KMS-11 (cell line): ENCODE results near the gene ZDHHC11.

ENCODE experiments used
- H2AFZ ChIP-seq: fragments of 200-600 bp; sonication (generic); 2 replicates; pipeline ENCODE4 v1.6.1; 2016; ENCODE audit warnings: antibody characterized with exemption, mixed run types, low read depth
- H3K27ac ChIP-seq: fragments of 200-600 bp; sonication (generic); 2 replicates; pipeline ENCODE4 v1.6.1; 2016; ENCODE audit warnings: mild to moderate bottlenecking, mixed run types
- H3K27me3 ChIP-seq: fragments of 200-600 bp; sonication (generic); 2 replicates; pipeline ENCODE4 v1.6.1; 2017; ENCODE audit warnings: mild to moderate bottlenecking, low read depth, mixed run types, moderate library complexity; ENCODE audit not compliant: insufficient read depth
- H3K36me3 ChIP-seq: fragments of 200-600 bp; sonication (generic); 2 replicates; pipeline ENCODE4 v1.6.1; 2017; ENCODE audit warnings: mild to moderate bottlenecking, mixed run types; ENCODE audit not compliant: insufficient read depth
- H3K4me1 ChIP-seq: fragments of 200-600 bp; sonication (generic); 2 replicates; pipeline ENCODE4 v1.6.1; 2016; ENCODE audit warnings: mild to moderate bottlenecking, low read depth, mixed run types; ENCODE audit not compliant: poor library complexity, severe bottlenecking
- H3K4me2 ChIP-seq: fragments of 200-600 bp; sonication (generic); 2 replicates; pipeline ENCODE4 v1.7.0; 2016; ENCODE audit warnings: mild to moderate bottlenecking, mixed run types
- H3K4me3 ChIP-seq: fragments of 200-600 bp; sonication (generic); IDR thresholded peaks from 2 replicates; pipeline ENCODE4 v1.6.1; 2017; ENCODE audit warnings: low read depth, low read length, mixed read lengths; ENCODE audit not compliant: insufficient read depth
- H3K79me2 ChIP-seq: fragments of 200-600 bp; sonication (generic); 2 replicates; pipeline ENCODE4 v1.6.1; 2016; ENCODE audit warnings: low read depth, mixed run types; ENCODE audit not compliant: insufficient read depth
- H3K9ac ChIP-seq: fragments of 200-600 bp; sonication (generic); 2 replicates; pipeline ENCODE4 v1.6.1; 2016; ENCODE audit warnings: mild to moderate bottlenecking, mixed run types
- H4K20me1 ChIP-seq: fragments of 200-600 bp; sonication (generic); 2 replicates; pipeline ENCODE4 v1.6.1; 2016; ENCODE audit warnings: mild to moderate bottlenecking, mixed run types; ENCODE audit not compliant: insufficient read depth
- CTCF ChIP-seq: fragments of 200-600 bp; sonication (generic); conservative IDR thresholded peaks from 2 replicates; pipeline ENCODE4 v1.6.1; 2017; ENCODE audit warnings: low read depth, mild to moderate bottlenecking, antibody characterized with exemption, low read length, moderate library complexity, mixed read lengths

Gene ZDHHC11

GRCh38 chr5:852018-852417 is 1.2 kb upstream of the ZDHHC11 start:
- Histone ChIP-seq H3K9ac (no peak overlapping the region), H3K4me3 (no peak overlapping the region), H3K36me3 (no peaks in the 10 kb centered on the region), H3K4me1 (no peaks in the 10 kb centered on the region), H4K20me1 (no peaks in the 10 kb centered on the region), H3K27me3 (peaks cover 17% of the 10 kb centered on the region), H2AFZ (no peak overlapping the region), H3K27ac (no peak overlapping the region), H3K4me2 (no peak overlapping the region), H3K79me2 (no peaks in the 10 kb centered on the region)
- no peak for TF ChIP-seq CTCF

- no peak overlapping the region for H2AFZ ChIP-seq
- no peak overlapping the region for H3K27ac ChIP-seq
- no peaks in the 10 kb centered on the region for H4K20me1 ChIP-seq
- no peaks in the 10 kb centered on the region for H3K36me3 ChIP-seq
- H3K27me3 ChIP-seq: peaks cover 17% of the 10 kb centered on the region
- H3K4me2 ChIP-seq: no peak overlapping the region
- no peak for TF ChIP-seq CTCF
- H3K9ac ChIP-seq: no peak overlapping the region
- H3K4me1 ChIP-seq: no peaks in the 10 kb centered on the region
- no peaks in the 10 kb centered on the region for H3K79me2 ChIP-seq
- no peak overlapping the region for H3K4me3 ChIP-seq
Observed at GRCh38 chr5:851553-851952, 767 bp upstream of the ZDHHC11 start.

- no peak overlapping the region for H3K4me2 ChIP-seq
- TF ChIP-seq CTCF: no peak
- H3K27ac ChIP-seq: no peak overlapping the region
- H3K36me3 ChIP-seq: no peaks in the 10 kb centered on the region
- no peak overlapping the region for H3K9ac ChIP-seq
- H3K79me2 ChIP-seq: no peaks in the 10 kb centered on the region
- no peak overlapping the region for H3K4me3 ChIP-seq
- no peaks in the 10 kb centered on the region for H3K4me1 ChIP-seq
- peaks cover 17% of the 10 kb centered on the region for H3K27me3 ChIP-seq
- H2AFZ ChIP-seq: no peak overlapping the region
- no peaks in the 10 kb centered on the region for H4K20me1 ChIP-seq
Observed at GRCh38 chr5:851076-851475, 290 bp upstream of the ZDHHC11 start.

- Histone ChIP-seq H3K79me2 (no peaks in the 10 kb centered on the region), H3K4me3 (no peak overlapping the region), H3K4me2 (no peak overlapping the region), H2AFZ (no peak overlapping the region), H3K27ac (no peak overlapping the region), H3K9ac (no peak overlapping the region), H3K4me1 (no peaks in the 10 kb centered on the region), H4K20me1 (no peaks in the 10 kb centered on the region), H3K36me3 (no peaks in the 10 kb centered on the region), H3K27me3 (peaks cover 17% of the 10 kb centered on the region)
- no peak for TF ChIP-seq CTCF
Observed at GRCh38 chr5:849651-850301, 1.0 kb downstream of the ZDHHC11 start.
